Type B pancreatic cell (in vitro differentiated cells): Measurements from ENCODE around the gene RPS6KL1. TPM values are rescaled to one million over a fixed set of nuclear protein-coding genes. Genes with fewer than 3 reads are reported as not detected.
A peak's percentile ranks its signal among the peaks of the same experiment; 100 is the strongest.

ENCODE experiments used
- DNase-seq: peaks from one replicate; pipeline ENCODE4 v3.0.0; 2021; ENCODE audit warnings: mixed read lengths; ENCODE audit not compliant: unreplicated experiment; ENCODE audit errors: extremely low spot score
- H3K27ac Mint-ChIP-seq: 2 replicates; pipeline ENCODE4 v1.8.0; 2021; ENCODE audit warnings: mild to moderate bottlenecking, mixed read lengths
- H3K27me3 Mint-ChIP-seq: 2 replicates; pipeline ENCODE4 v1.8.0; 2021; ENCODE audit warnings: mixed read lengths
- H3K36me3 Mint-ChIP-seq: 2 replicates; pipeline ENCODE4 v1.8.0; 2021; ENCODE audit warnings: mixed read lengths
- H3K4me1 Mint-ChIP-seq: one replicate; pipeline ENCODE4 v1.8.0; 2021; ENCODE audit warnings: mixed read lengths; ENCODE audit not compliant: unreplicated experiment
- H3K4me3 Mint-ChIP-seq: 2 replicates; pipeline ENCODE4 v1.8.0; 2021; ENCODE audit warnings: mild to moderate bottlenecking, mixed read lengths
- H3K9me3 Mint-ChIP-seq: 2 replicates; pipeline ENCODE4 v1.8.0; 2021; ENCODE audit warnings: mixed read lengths
- total RNA-seq: library from RNA; stranded (reverse); gene quantifications from 2 replicates; pipeline ENCODE4 v1.2.1, GENCODE V29; 2021; ENCODE audit warnings: low replicate concordance
- TF ChIP-seq, protein P1 (sequence below): fragments of 200-600 bp; sonication (generic); conservative IDR thresholded peaks from 2 replicates; pipeline ENCODE4 v1.5.0; 2021; ENCODE audit warnings: antibody characterized with exemption, mild to moderate bottlenecking

Gene RPS6KL1
- total RNA-seq, 1 donor from 2014 or later: 7.5 TPM

- peak overlapping the region; percentile 78 for H3K4me3 Mint-ChIP-seq
- TF ChIP-seq, protein P1, sequence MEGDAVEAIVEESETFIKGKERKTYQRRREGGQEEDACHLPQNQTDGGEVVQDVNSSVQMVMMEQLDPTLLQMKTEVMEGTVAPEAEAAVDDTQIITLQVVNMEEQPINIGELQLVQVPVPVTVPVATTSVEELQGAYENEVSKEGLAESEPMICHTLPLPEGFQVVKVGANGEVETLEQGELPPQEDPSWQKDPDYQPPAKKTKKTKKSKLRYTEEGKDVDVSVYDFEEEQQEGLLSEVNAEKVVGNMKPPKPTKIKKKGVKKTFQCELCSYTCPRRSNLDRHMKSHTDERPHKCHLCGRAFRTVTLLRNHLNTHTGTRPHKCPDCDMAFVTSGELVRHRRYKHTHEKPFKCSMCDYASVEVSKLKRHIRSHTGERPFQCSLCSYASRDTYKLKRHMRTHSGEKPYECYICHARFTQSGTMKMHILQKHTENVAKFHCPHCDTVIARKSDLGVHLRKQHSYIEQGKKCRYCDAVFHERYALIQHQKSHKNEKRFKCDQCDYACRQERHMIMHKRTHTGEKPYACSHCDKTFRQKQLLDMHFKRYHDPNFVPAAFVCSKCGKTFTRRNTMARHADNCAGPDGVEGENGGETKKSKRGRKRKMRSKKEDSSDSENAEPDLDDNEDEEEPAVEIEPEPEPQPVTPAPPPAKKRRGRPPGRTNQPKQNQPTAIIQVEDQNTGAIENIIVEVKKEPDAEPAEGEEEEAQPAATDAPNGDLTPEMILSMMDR: no peak
- DNase-seq: no peak
- peaks cover 4% of the 10 kb centered on the region for H3K27me3 Mint-ChIP-seq
- H3K4me1 Mint-ChIP-seq: peaks cover 38% of the 10 kb centered on the region
- peaks cover 5% of the 10 kb centered on the region for H3K36me3 Mint-ChIP-seq
- no peak overlapping the region for H3K27ac Mint-ChIP-seq
- no peaks in the 10 kb centered on the region for H3K9me3 Mint-ChIP-seq
Measured at GRCh38 chr14:74954232-74954946, 31.3 kb upstream of the RPS6KL1 start.

DNA sequence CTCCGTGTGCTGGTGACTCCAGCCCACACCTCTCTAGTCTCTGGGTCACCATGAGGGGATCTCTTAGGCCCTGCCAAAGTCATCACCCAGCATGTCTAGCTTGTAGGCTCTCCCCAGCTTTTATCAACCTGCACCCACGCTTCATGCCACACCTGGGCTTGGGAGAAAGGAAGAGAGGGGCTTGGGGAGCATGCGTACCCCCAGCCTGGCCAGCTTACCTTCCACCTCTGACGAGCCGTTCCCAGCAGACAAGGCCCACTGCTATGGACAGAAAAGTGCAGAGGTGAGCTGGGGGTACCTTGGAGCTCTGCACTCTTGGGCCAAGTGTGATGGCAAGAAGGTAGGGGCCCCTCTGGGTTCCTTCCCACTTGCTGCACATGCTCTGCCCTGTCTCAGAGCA is 30.6 kb upstream of the RPS6KL1 start:
- Mint-ChIP-seq H3K27me3 (peaks cover 4% of the 10 kb centered on the region), H3K9me3 (no peaks in the 10 kb centered on the region), H3K4me1 (peaks cover 38% of the 10 kb centered on the region), H3K4me3 (peak overlapping the region; percentile 78), H3K36me3 (peaks cover 5% of the 10 kb centered on the region), H3K27ac (no peak overlapping the region)
- DNase-seq: no peak
- TF ChIP-seq, protein P1: no peak

GRCh38 chr14:74952697-74953484 is 29.8 kb upstream of the RPS6KL1 start:
- Mint-ChIP-seq H3K27ac (no peak overlapping the region), H3K4me3 (peak overlapping the region; percentile 78), H3K36me3 (peaks cover 5% of the 10 kb centered on the region), H3K27me3 (peaks cover 4% of the 10 kb centered on the region), H3K4me1 (peaks cover 38% of the 10 kb centered on the region), H3K9me3 (no peaks in the 10 kb centered on the region)
- DNase-seq: no peak
- TF ChIP-seq, protein P1: no peak

DNA sequence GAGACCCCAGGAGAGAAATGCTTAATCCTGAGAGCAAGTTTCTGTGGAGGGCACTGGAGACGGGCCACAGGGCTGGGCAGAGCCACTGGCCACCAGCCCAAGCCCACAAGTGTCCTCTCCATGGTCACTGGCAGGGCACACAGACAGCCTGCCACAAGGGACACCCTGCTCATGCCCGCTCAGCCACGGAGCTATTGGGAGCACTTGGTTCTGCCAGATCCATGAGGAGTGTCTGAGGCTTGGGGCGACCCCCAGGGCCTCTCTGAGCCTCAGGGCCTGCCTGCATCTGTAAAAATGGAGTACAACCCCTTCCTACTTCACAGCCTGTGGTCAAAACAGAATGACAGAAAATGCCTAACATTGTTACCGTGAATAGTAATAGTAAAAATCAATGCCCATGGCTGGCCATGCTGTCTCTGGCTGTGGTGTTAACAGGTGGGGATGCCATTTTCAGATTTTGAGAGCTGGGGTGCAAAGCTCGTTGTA is 29.2 kb upstream of the RPS6KL1 start:
- Mint-ChIP-seq H3K27me3 (peaks cover 4% of the 10 kb centered on the region), H3K27ac (no peak overlapping the region), H3K4me3 (peak overlapping the region; percentile 78), H3K36me3 (peaks cover 5% of the 10 kb centered on the region), H3K9me3 (no peaks in the 10 kb centered on the region), H3K4me1 (peaks cover 38% of the 10 kb centered on the region)
- no peak for DNase-seq
- TF ChIP-seq, protein P1: no peak

GRCh38 chr14:74951443-74952179 is 28.6 kb upstream of the RPS6KL1 start:
- peaks cover 4% of the 10 kb centered on the region for H3K27me3 Mint-ChIP-seq
- H3K36me3 Mint-ChIP-seq: peaks cover 5% of the 10 kb centered on the region
- H3K4me1 Mint-ChIP-seq: peaks cover 39% of the 10 kb centered on the region
- peak overlapping the region; percentile 68 for H3K4me3 Mint-ChIP-seq
- H3K9me3 Mint-ChIP-seq: no peaks in the 10 kb centered on the region
- TF ChIP-seq, protein P1: no peak
- DNase-seq: no peak
- peak overlapping the region; percentile 79 for H3K27ac Mint-ChIP-seq
